NCI-H1417 treated with DMSO at 0.1 percent for 48 hours (cell line): Measurements from ENCODE around the gene NELFCD.
"Not testable (repeated sequence)": the region's sequence is repeated elsewhere in the genome, so short reads cannot be mapped to it uniquely, and the experiment has no call there.

ENCODE experiments used
- DNase-seq: peaks from one replicate; lab custom pipeline; 2025; lab: John Stamatoyannopoulos, UW

The NELFCD gene

GRCh38 chr20:58973179-58973578, 7.9 kb upstream of the NELFCD start:
- no peak for DNase-seq

DNA sequence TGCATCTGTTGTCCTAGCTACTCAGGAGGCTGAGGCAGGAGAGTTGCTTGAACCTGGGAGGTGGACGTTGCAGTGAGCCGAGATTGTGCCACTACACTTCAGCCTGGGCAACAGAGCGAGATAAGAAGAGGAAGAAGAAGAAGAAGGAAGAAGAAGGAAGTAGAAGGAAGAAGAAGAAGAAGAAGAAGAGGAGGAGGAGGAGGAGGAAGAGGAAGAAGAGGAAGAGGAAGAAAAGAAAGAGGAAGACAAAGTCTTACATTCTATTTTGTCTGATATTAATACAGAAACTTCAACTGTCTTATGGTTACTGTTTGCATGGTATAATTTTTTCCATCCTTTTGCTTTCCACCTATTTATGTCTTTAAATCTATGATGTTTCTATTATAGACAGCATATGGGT, 7.2 kb upstream of the NELFCD start:
- DNase-seq = no peak

- no peak for DNase-seq
Measured at GRCh38 chr20:58975353-58975752, 5.7 kb upstream of the NELFCD start.

DNA sequence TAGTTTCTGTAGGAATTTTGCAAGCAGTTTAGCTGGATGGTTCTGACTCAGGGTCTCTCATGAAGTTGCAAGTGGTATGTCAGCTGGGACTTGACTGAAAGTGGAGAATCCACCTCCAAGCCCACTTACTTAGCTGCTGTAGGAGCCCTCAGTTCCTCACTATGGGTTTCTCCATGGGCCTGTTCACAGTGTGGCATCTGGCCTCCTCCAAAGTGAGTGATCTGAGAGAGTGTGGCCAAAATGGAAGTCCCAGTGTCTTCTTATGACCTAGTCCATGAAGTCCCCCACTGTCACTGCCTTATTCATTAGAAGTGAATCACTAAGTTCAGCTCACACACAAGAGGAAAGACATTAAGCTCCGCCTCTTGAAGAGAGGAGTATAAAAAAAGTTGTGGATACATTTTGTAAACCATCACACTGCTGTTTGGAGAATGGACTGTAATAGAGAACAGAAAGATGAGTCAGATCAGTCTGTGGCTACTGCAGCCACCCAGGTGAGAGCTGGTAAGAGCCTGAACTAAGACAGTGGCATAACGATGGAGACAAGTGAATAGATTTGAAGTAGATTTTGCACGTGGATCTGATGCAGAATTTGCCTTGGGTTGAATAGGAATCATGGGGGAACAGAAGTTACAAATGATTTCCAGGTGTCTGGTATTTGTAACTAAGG, 4.9 kb upstream of the NELFCD start:
- no peak for DNase-seq

- no peak for DNase-seq
Measured at GRCh38 chr20:58978351-58979190, 2.5 kb upstream of the NELFCD start.

GRCh38 chr20:58981628-58982364, 740 bp downstream of the NELFCD start:
- no peak for DNase-seq

- no peak for DNase-seq
Measured at GRCh38 chr20:58982406-58983114, 1.5 kb downstream of the NELFCD start.

DNA sequence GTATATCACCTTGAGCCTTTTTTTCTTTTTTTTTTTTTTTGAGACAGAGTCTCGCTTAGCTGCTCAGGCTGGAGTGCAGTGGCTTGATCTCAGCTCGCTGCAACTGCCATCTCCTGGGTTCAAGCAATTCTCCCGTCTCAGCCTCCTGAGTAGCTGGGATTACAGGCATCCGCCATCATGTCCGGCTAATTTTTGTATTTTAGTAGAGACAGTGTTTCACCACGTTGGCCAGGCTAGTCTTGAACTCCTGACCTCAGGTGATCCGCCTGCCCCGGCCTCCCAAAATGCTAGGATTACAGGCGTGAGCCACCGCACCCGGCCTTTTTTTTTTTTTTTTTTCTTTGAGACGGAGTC, 2.0 kb downstream of the NELFCD start:
- DNase-seq = not testable (repeated sequence)

DNA sequence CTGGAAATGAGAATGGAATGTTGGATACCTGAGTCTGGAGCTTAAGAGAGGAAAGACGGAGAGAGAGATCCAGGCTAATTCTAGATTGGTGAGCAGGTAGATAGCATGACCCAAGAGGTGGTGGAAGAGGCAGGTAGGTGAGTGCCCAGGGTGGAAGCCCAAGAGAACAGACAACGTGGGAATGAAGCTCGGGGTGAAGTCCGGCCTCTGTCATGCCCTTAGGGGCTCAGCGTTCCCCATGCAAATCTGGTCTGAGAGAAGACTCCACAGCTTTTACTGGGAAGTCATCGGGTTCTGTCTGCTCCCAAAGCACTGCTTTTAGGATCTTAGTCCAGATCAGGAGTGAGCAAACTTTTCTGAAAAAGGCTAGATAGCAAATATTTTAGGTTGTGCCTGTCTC, 3.6 kb downstream of the NELFCD start:
- no peak for DNase-seq

DNA sequence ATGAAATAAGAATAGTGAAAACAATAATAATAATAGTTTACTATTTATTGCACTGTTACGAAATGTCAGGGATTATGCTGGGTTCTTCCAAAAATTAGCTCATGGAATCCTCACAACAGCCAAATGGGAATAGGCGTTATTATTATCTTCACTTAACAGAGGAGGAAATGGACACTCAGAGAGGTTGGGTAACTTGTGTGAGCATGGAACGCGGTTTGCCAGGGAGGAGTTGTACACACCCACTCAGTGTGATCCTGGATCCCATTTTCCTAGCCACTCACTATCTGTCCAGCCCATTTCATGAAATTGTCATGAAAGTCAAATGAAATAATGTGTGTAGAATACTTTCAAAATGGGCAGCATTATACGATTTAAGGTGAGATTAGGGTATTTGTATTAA, 4.6 kb downstream of the NELFCD start:
- no peak for DNase-seq

GRCh38 chr20:58986286-58986967, 5.4 kb downstream of the NELFCD start:
- DNase-seq = no peak

DNA sequence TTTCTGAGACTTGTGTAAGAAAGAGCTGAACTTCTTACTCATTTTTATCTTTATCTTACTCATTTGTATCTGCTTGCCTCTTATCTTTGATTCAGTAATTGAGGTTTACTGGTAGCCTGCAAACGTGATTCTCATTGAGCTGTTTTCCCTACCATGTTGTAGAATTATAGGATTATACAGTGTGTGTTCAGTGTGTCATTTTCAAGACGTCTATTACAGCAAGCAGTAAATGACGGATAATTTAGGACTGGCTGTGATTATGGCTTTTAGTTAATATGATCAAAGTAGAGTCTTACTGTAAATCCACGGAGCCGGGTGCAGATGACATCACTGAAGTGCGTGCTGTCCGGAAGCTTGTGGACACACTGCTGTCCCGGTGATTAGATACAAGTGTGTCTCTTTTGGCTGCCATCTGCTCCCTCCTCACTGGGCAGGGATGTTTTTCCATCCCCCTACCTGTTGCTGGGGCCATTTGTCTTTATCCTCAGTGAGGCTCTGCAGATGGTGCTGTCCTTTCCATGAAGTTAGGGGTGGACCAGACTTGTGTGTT, 6.0 kb downstream of the NELFCD start:
- no peak for DNase-seq

DNA sequence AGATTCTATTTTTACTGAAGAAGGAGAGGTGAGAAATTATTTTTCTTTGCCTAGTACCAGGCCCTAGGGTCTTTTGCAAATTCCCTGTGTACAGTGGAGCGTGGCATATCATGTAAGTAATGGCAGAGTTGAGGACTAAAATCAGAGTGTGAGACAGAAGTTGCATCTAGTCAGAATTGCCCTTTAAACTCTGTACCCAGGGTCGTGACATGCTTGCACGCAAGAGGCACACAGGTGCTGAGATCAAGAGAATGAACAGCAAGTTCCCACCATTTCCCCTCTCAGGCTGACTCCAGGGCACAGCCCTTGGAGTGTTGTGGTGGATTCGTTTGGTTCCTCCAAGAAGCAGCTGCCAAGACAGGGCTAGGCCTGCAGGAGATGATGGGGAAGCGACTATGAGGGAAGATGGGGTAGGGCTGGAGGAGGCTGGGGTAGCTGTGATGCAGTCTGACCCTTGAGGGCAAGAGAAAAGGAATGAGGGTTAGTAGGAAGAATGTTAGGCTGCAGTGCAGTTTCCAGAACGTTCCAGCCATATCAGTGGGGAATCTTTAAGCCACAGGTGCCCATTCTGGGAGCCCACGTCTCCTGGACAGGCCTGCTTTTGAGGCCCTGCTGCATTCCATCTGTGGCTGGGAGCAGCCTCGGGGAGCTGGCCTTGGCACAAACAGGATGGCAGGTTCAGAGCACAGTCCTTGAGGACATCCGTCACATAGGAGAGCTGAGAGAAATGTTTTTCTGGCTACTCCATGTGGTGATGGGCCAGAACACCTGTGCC, 6.9 kb downstream of the NELFCD start:
- no peak for DNase-seq

DNA sequence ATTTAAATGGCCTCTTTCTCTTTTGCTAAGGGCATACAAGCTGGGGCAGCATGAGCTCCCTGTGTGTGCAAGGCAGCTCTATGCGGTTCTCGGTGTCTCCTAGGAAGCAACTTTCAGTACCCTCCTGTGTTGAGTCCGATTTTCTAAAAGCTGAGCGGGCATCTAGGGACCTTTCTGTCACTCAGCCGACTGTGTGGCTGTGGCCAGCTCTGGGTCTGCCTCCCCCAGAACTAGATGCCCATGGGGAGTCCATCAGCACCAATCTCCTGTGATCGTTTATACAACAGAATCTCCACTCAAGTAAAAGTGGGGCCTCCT, 7.5 kb downstream of the NELFCD start:
- DNase-seq = no peak

DNA sequence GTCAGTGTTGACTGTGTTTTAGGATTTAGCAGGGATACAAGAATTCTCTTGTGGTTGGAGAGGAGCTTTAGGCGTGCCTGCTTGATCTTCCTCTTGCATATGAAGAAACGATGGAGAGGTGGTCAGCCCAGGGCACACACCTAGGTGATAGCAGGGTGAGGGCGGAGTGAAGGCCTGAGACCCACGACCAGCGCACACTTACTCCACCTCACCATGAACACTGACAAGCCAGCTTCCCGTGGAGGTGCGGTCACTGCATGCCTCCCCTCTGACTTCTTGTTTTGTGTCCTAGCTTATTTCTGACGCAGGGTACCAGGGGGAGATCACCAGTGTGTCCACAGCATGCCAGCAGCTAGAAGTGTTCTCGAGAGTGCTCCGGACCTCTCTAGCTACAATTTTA, 8.1 kb downstream of the NELFCD start:
- DNase-seq = no peak

GRCh38 chr20:58990651-58991445, 9.8 kb downstream of the NELFCD start:
- DNase-seq = no peak

- no peak for DNase-seq
Measured at GRCh38 chr20:58991715-58992114, 10.7 kb downstream of the NELFCD start.

- DNase-seq = no peak
Measured at GRCh38 chr20:58992911-58993310, 11.9 kb downstream of the NELFCD start.

DNA sequence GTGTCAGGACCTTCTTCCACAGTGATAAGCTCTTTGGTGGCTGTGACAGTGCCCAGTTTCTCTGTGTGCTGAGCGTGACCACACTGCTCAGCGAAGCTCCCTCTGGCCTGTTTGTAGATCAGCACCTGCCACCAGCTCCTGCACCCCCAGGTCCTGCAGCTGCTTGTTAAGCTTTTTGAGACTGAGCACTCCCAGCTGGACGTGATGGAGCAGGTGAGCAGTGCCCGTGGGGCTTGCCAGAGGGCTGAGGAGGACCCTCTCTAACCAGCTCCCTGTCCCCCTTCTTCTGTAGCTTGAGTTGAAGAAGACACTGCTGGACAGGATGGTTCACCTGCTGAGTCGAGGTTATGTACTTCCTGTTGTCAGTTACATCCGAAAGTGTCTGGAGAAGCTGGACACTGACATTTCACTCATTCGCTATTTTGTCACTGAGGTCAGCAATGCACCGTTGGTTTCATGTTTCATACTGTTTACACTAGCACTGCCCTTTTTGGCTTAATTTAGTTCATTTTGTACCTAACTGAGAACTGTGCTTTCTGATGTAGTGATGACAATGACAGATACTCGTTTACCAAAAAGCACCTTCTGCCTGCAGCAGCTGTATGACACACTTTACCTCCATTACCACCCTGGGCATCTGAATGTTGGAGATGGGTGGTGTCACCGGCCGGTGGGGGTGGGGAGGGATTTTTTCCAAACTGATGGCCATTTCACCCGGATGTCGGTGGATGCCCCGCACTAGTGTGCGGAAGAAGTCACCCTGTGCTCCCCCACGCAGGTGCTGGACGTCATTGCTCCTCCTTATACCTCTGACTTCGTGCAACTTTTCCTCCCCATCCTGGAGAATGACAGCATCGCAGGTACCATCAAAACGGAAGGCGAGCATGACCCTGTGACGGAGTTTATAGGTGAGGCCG, 12.5 kb downstream of the NELFCD start:
- no peak for DNase-seq
